SK-N-SH (cell line): ENCODE measurements around the gene ANKRD11. TPM values are rescaled to one million over a fixed set of nuclear protein-coding genes. Genes with fewer than 3 reads are reported as not detected.
"Not testable (repeated sequence)": the region's sequence is repeated elsewhere in the genome, so short reads cannot be mapped to it uniquely, and the experiment has no call there.

ENCODE experiments used
- CTCF ChIA-PET: fragments of 300-600, 350-600 bp; formaldehyde crosslinking; extraction: SDS; loops from one replicate; lab custom pipeline; 2021; lab: Yijun Ruan, JAX
- POLR2A ChIA-PET: fragments of 350-600 bp; sonication (Branson Sonifier 250); formaldehyde crosslinking; extraction: SDS; loops from one replicate; lab custom pipeline; 2020; ENCODE audit warnings: antibody characterized with exemption, inconsistent platforms; lab: Yijun Ruan, JAX
- DNase-seq: peaks from one replicate; pipeline ENCODE4 v3.0.0; 2012
- H2AFZ ChIP-seq: fragments of 200-600 bp; sonication (generic); 2 replicates; pipeline ENCODE4 v1.8.1; 2016; ENCODE audit warnings: antibody characterized with exemption, mild to moderate bottlenecking, low read depth
- H3F3A ChIP-seq: fragments of 200-600 bp; sonication (generic); replicated peaks from 2 replicates; pipeline ENCODE3; 2016; ENCODE audit warnings: antibody characterized with exemption, mild to moderate bottlenecking; ENCODE audit not compliant: insufficient read depth
- H3K27ac ChIP-seq, 2 experiments: fragments of 200-500 bp in 1 of 2; fragments of 200-600 bp in 1 of 2; sonication (Bioruptor generic) in 1 of 2; sonication (generic), shearing (Covaris generic) in 1 of 2; 2 replicates each; pipeline versions ENCODE4 v1.5.1 to v1.6.1; 2014 to 2016; ENCODE audit warnings: low read depth in 2 of 2, inconsistent platforms in 1 of 2, low read length in 1 of 2, mild to moderate bottlenecking in 1 of 2, mixed read lengths in 1 of 2
- H3K27me3 ChIP-seq: fragments of 200-600 bp; sonication (generic), shearing (Covaris generic); 2 replicates; pipeline ENCODE4 v1.6.1; 2016; ENCODE audit warnings: mixed run types; ENCODE audit not compliant: insufficient read depth
- H3K36me3 ChIP-seq, 2 experiments: fragments of 200-500 bp in 1 of 2; fragments of 200-600 bp in 1 of 2; sonication (Bioruptor generic) in 1 of 2; sonication (generic) in 1 of 2; replicated peaks in 1 of 2; 2 replicates each; pipeline versions ENCODE3 to v1.5.1; 2014 to 2016; ENCODE audit warnings: low read length in 1 of 2, mild to moderate bottlenecking in 1 of 2; ENCODE audit not compliant: insufficient read depth in 2 of 2, control insufficient read depth in 1 of 2
- H3K4me1 ChIP-seq, 2 experiments: fragments of 200-500 bp in 1 of 2; fragments of 200-600 bp in 1 of 2; sonication (Bioruptor generic) in 1 of 2; sonication (generic), shearing (Covaris generic) in 1 of 2; 2 replicates each; pipeline versions ENCODE4 v1.5.1 to v1.6.1; 2014 to 2016; ENCODE audit warnings: low read depth in 1 of 2, low read length in 1 of 2, mixed run types in 1 of 2; ENCODE audit not compliant: insufficient read depth in 2 of 2, control insufficient read depth in 1 of 2
- H3K4me2 ChIP-seq: fragments of 200-600 bp; sonication (generic), shearing (Covaris generic); 2 replicates; pipeline ENCODE4 v1.6.1; 2017; ENCODE audit warnings: mixed run types
- H3K4me3 ChIP-seq, 2 experiments: fragments of 200-500 bp in 1 of 2; fragments of 200-600 bp in 1 of 2; sonication (Bioruptor generic) in 1 of 2; sonication (generic), shearing (Covaris generic) in 1 of 2; 2 replicates each; pipeline versions ENCODE4 v1.5.1 to v1.8.1; 2014 to 2016; ENCODE audit warnings: low read depth in 2 of 2, inconsistent platforms in 1 of 2, low read length in 1 of 2, mild to moderate bottlenecking in 1 of 2, mixed read lengths in 1 of 2, moderate library complexity in 1 of 2
- H3K79me2 ChIP-seq: fragments of 200-600 bp; sonication (generic); 2 replicates; pipeline ENCODE4 v1.8.1; 2017; ENCODE audit warnings: mild to moderate bottlenecking; ENCODE audit not compliant: insufficient read depth
- H3K9ac ChIP-seq: fragments of 200-600 bp; sonication (generic); 2 replicates; pipeline ENCODE4 v1.6.1; 2017; ENCODE audit warnings: mixed run types
- H3K9me2 ChIP-seq: fragments of 200-600 bp; sonication (generic); 2 replicates; pipeline ENCODE4 v1.6.1; 2017; ENCODE audit warnings: mixed run types
- H3K9me3 ChIP-seq: fragments of 200-600 bp; sonication (generic); 2 replicates; pipeline ENCODE4 v1.6.1; 2017; ENCODE audit warnings: mixed run types, mild to moderate bottlenecking, moderate library complexity
- H4K20me1 ChIP-seq: fragments of 200-600 bp; sonication (generic); 2 replicates; pipeline ENCODE4 v1.6.1; 2017; ENCODE audit warnings: mild to moderate bottlenecking, mixed run types; ENCODE audit not compliant: insufficient read depth
- CHD2 ChIP-seq: fragments of 150-350 bp; IDR thresholded peaks from 2 replicates; pipeline ENCODE4 v1.6.1; 2018; ENCODE audit warnings: low read length; ENCODE audit not compliant: partially characterized antibody
- ELF1 ChIP-seq: IDR thresholded peaks from 2 replicates; pipeline ENCODE4 v1.4.0; 2012
- EP300 ChIP-seq, 2 experiments: IDR thresholded peaks; 2 replicates each; pipeline versions ENCODE4 v1.4.0 to v1.6.1; 2012; ENCODE audit warnings: borderline replicate concordance in 1 of 2, low read depth in 1 of 2, low read length in 1 of 2
- EZH2phosphoT487 ChIP-seq: fragments of 200-600 bp; sonication (generic); IDR thresholded peaks from 2 replicates; pipeline ENCODE4 v1.6.1; 2017; ENCODE audit warnings: low read depth, mixed run types, mild to moderate bottlenecking, antibody characterized with exemption, moderate library complexity, borderline replicate concordance
- FOSL2 ChIP-seq: IDR thresholded peaks from 2 replicates; pipeline ENCODE4 v1.4.0; 2012; ENCODE audit warnings: low read depth, mild to moderate bottlenecking, moderate library complexity, borderline replicate concordance
- FOXM1 ChIP-seq: IDR thresholded peaks from 2 replicates; pipeline ENCODE4 v1.4.0; 2012; ENCODE audit warnings: low read depth, mild to moderate bottlenecking
- GABPA ChIP-seq: IDR thresholded peaks from 2 replicates; pipeline ENCODE4 v1.4.0; 2012; ENCODE audit warnings: low read depth, mild to moderate bottlenecking
- MXI1 ChIP-seq: IDR thresholded peaks from 2 replicates; pipeline ENCODE4 v1.6.1; 2012; ENCODE audit warnings: mild to moderate bottlenecking, low read depth, low read length, improper control_type of control experiment
- NRF1 ChIP-seq: IDR thresholded peaks from 2 replicates; pipeline ENCODE4 v1.6.1; 2012; ENCODE audit warnings: low read depth, mild to moderate bottlenecking, low read length
- RFX5 ChIP-seq: IDR thresholded peaks from 2 replicates; pipeline ENCODE4 v1.6.1; 2012; ENCODE audit warnings: mild to moderate bottlenecking, improper control_type of control experiment, low read length
- RXRA ChIP-seq: IDR thresholded peaks from 2 replicates; pipeline ENCODE4 v1.4.0; 2012; ENCODE audit warnings: low read depth, mild to moderate bottlenecking, borderline replicate concordance
- SIN3A ChIP-seq: IDR thresholded peaks from 2 replicates; pipeline ENCODE4 v1.6.1; 2012; ENCODE audit warnings: low read depth, mild to moderate bottlenecking, low read length, moderate library complexity, borderline replicate concordance
- TAF1 ChIP-seq: IDR thresholded peaks from 2 replicates; pipeline ENCODE4 v1.6.1; 2012; ENCODE audit warnings: low read depth, mild to moderate bottlenecking, low read length, moderate library complexity, borderline replicate concordance
- TEAD4 ChIP-seq: IDR thresholded peaks from 2 replicates; pipeline ENCODE4 v1.4.0; 2012; ENCODE audit warnings: mild to moderate bottlenecking, borderline replicate concordance; ENCODE audit not compliant: insufficient read depth
- ZBTB33 ChIP-seq: IDR thresholded peaks from 2 replicates; pipeline ENCODE4 v1.4.0; 2012; ENCODE audit warnings: low read depth, borderline replicate concordance
- WGBS: methylation state at CpG from one replicate; pipeline ENCODE4 v1.1.6; 2017; ENCODE audit warnings: low lambda C conversion rate; 5-methylcytosine and 5-hydroxymethylcytosine counted together
- polyA plus RNA-seq, 3 experiments: library from polyadenylated mRNA; depleted of rRNA; stranded (reverse); fragments of >200 nt; gene quantifications; 2 replicates each; pipeline ENCODE4 v1.2.3, GENCODE V29; 2012
- TF ChIP-seq, protein P1 (sequence below): IDR thresholded peaks from 2 replicates; pipeline ENCODE4 v1.4.0; 2012; ENCODE audit warnings: low read depth, borderline replicate concordance

ANKRD11 gene
- polyA plus RNA-seq, 1 of the 3 experiments (the other 2 are of a cell fraction), result 50.2 TPM

- TF ChIP-seq, protein P1, sequence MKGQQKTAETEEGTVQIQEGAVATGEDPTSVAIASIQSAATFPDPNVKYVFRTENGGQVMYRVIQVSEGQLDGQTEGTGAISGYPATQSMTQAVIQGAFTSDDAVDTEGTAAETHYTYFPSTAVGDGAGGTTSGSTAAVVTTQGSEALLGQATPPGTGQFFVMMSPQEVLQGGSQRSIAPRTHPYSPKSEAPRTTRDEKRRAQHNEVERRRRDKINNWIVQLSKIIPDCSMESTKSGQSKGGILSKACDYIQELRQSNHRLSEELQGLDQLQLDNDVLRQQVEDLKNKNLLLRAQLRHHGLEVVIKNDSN, result no peak
- TF ChIP-seq TEAD4, result no peak
- no peak for TF ChIP-seq FOSL2
- no peak for TF ChIP-seq CHD2
- TF ChIP-seq SIN3A, result no peak
Measured at GRCh38 chr16:89467382-89467781, 23.0 kb downstream of the ANKRD11 start (continued).

GRCh38 chr16:89466920-89467319 is 23.4 kb downstream of the ANKRD11 start:
- Histone ChIP-seq H3K9me3 (no peaks in the 10 kb centered on the region), H4K20me1 (peaks cover 88% of the 10 kb centered on the region), H3K4me1 (peaks cover 7 to 12% of the 10 kb centered on the region in 2 experiments; a peak in 2 of 4 replicates), H2AFZ (no peak overlapping the region), H3K27ac (no peak overlapping the region), H3K79me2 (peaks cover 99% of the 10 kb centered on the region), H3K27me3 (no peaks in the 10 kb centered on the region)
- no peak for TF ChIP-seq ZBTB33
- no peak for TF ChIP-seq RFX5
- TF ChIP-seq NRF1, result no peak
- no peak for TF ChIP-seq FOXM1
- no peak for TF ChIP-seq GABPA
- no peak for TF ChIP-seq MXI1
- no peak for TF ChIP-seq EZH2phosphoT487
- no peak for TF ChIP-seq TAF1
- no peak for TF ChIP-seq EP300 (IDR thresholded peaks at IDR 0.05; ENCODE audit: borderline replicate concordance in 1 of 2, low read depth in 1 of 2, low read length in 1 of 2)
- TF ChIP-seq RXRA, result no peak
- no peak for TF ChIP-seq ELF1
- TF ChIP-seq, all 33 proteins: peak for 0
- 92% methylated on average over 5 of the region's 5 CpGs for WGBS
- no peak for DNase-seq
- no peak overlapping the region for H3K4me2 ChIP-seq
- no peaks in the 10 kb centered on the region for H3K9me2 ChIP-seq
- H3K9ac ChIP-seq, result no peak overlapping the region
- H3F3A ChIP-seq, result peaks cover 10% of the 10 kb centered on the region
- H3K4me3 ChIP-seq, result no peak overlapping the region
- CTCF ChIA-PET, result no interaction called here
- POLR2A ChIA-PET, result no interaction called here
- peaks cover 0 to 4% of the 10 kb centered on the region in 2 experiments for H3K36me3 ChIP-seq

- H3K9me3 ChIP-seq, H3K4me2 ChIP-seq, H2AFZ ChIP-seq, POLR2A ChIA-PET, H3K9me2 ChIP-seq, DNase-seq, H3K9ac ChIP-seq, CTCF ChIA-PET, H3K36me3 ChIP-seq, H3K27ac ChIP-seq, H3K27me3 ChIP-seq, H3K4me3 ChIP-seq: not testable (repeated sequence)
- Histone ChIP-seq H3K4me1 (peaks cover 4 to 15% of the 10 kb centered on the region in 2 experiments; a peak in 3 of 4 replicates), H3K79me2 (peaks cover 99% of the 10 kb centered on the region), H3F3A (peaks cover 12% of the 10 kb centered on the region), H4K20me1 (peaks cover 84% of the 10 kb centered on the region)
- WGBS, result 86% methylated on average over 2 of the region's 5 CpGs
Measured at GRCh38 chr16:89463312-89463711, 27.0 kb downstream of the ANKRD11 start.

DNA sequence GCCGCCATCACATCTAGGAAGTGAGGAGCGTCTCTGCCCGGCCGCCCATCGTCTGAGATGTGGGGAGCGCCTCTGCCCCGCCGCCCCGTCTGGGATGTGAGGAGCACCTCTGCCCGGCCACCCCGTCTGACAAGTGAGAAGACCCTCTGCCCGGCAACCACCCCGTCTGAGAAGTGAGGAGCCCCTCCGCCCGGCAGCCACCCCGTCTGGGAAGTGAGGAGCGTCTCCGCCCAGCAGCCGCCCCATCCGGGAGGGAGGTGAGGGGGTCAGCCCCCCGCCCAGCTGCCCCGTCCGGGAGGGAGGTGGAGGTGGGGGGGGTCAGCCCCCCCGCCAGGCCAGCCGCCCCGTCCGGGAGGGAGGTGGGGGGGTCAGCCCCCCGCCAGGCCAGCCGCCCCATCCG is 27.7 kb downstream of the ANKRD11 start:
- Histone ChIP-seq H3F3A (peaks cover 12% of the 10 kb centered on the region), H4K20me1 (peaks cover 82% of the 10 kb centered on the region), H3K4me1 (peaks cover 4 to 15% of the 10 kb centered on the region in 2 experiments; a peak in 3 of 4 replicates), H3K79me2 (peaks cover 99% of the 10 kb centered on the region)
- POLR2A ChIA-PET, H2AFZ ChIP-seq, H3K4me2 ChIP-seq, H3K27me3 ChIP-seq, H3K9me2 ChIP-seq, H3K4me3 ChIP-seq, DNase-seq, H3K9me3 ChIP-seq, H3K9ac ChIP-seq, CTCF ChIA-PET, H3K36me3 ChIP-seq, H3K27ac ChIP-seq: not testable (repeated sequence)
- 90% methylated on average over 17 of the region's 30 CpGs for WGBS
